T-helper 1 cell treated with Interleukin-12 subunit alpha and Interleukin-12 subunit beta and Interleukin-4 antibody, amounts not matched to agents 30 μg/mL and 1 μg/mL, for 36 hours (primary cell): ENCODE measurements around the gene ATOH7.
"Not testable (repeated sequence)": the region's sequence is repeated elsewhere in the genome, so short reads cannot be mapped to it uniquely, and the experiment has no call there.

Experiments used
- H3K27ac Mint-ChIP-seq: one replicate; pipeline ENCODE4 v1.8.0; 2021; ENCODE audit warnings: mild to moderate bottlenecking, mixed read lengths
- H3K27me3 Mint-ChIP-seq: one replicate; pipeline ENCODE4 v1.8.0; 2021; ENCODE audit warnings: low read depth, mixed read lengths
- H3K36me3 Mint-ChIP-seq: one replicate; pipeline ENCODE4 v1.8.0; 2021; ENCODE audit warnings: low read depth, mixed read lengths
- H3K4me1 Mint-ChIP-seq: one replicate; pipeline ENCODE4 v1.8.0; 2021; ENCODE audit warnings: low read depth, mixed read lengths
- H3K4me3 Mint-ChIP-seq: one replicate; pipeline ENCODE4 v1.8.0; 2021; ENCODE audit warnings: mild to moderate bottlenecking, moderate library complexity, mixed read lengths
- H3K9me3 Mint-ChIP-seq: one replicate; pipeline ENCODE4 v1.8.0; 2021; ENCODE audit warnings: mixed read lengths

The ATOH7 gene

GRCh38 chr10:68231817-68232251 is at the start of gene ATOH7:
Gene ATOH7, minus strand, starts transcription at chr10:68232113. Its CDS starts 436 bp downstream, at chr10:68231677.
- Mint-ChIP-seq H3K36me3 (no peaks in the 10 kb centered on the region), H3K9me3 (no peaks in the 10 kb centered on the region)

GRCh38 chr10:68280758-68281157 is 48.8 kb upstream of the ATOH7 start:
- peaks cover 18% of the 10 kb centered on the region for H3K9me3 Mint-ChIP-seq
- H3K27ac Mint-ChIP-seq = no peak overlapping the region
- no peaks in the 10 kb centered on the region for H3K36me3 Mint-ChIP-seq
- H3K4me3 Mint-ChIP-seq = no peak overlapping the region
- H3K4me1 Mint-ChIP-seq = peaks cover 3% of the 10 kb centered on the region
- no peaks in the 10 kb centered on the region for H3K27me3 Mint-ChIP-seq

More at GRCh38 chr10:68231817-68232251, at the start of gene ATOH7:
- Mint-ChIP-seq H3K4me3 (peak within 1 kb of the TSS; percentile 82), H3K27me3 (peaks cover 58% of the 10 kb centered on the region), H3K27ac (no peak within 1 kb of the TSS), H3K4me1 (peaks cover 10% of the 10 kb centered on the region)

GRCh38 chr10:68278906-68279753 is 47.2 kb upstream of the ATOH7 start:
- H3K9me3 Mint-ChIP-seq = peaks cover 18% of the 10 kb centered on the region
- not testable (repeated sequence) for H3K27me3 Mint-ChIP-seq, H3K36me3 Mint-ChIP-seq, H3K4me1 Mint-ChIP-seq, H3K27ac Mint-ChIP-seq, H3K4me3 Mint-ChIP-seq

GRCh38 chr10:68277814-68278213 is 45.9 kb upstream of the ATOH7 start:
- not testable (repeated sequence) for H3K36me3 Mint-ChIP-seq, H3K27ac Mint-ChIP-seq, H3K27me3 Mint-ChIP-seq, H3K4me3 Mint-ChIP-seq, H3K4me1 Mint-ChIP-seq
- H3K9me3 Mint-ChIP-seq = peaks cover 18% of the 10 kb centered on the region

GRCh38 chr10:68276224-68276623 is 44.3 kb upstream of the ATOH7 start:
- Mint-ChIP-seq H3K36me3 (no peaks in the 10 kb centered on the region), H3K4me1 (peaks cover 3% of the 10 kb centered on the region), H3K27me3 (no peaks in the 10 kb centered on the region), H3K4me3 (no peak overlapping the region), H3K27ac (no peak overlapping the region), H3K9me3 (peaks cover 18% of the 10 kb centered on the region)

- no peaks in the 10 kb centered on the region for H3K36me3 Mint-ChIP-seq
- H3K27ac Mint-ChIP-seq = no peak overlapping the region
- no peak overlapping the region for H3K4me3 Mint-ChIP-seq
- H3K9me3 Mint-ChIP-seq = peaks cover 18% of the 10 kb centered on the region
- H3K4me1 Mint-ChIP-seq = peaks cover 3% of the 10 kb centered on the region
- no peaks in the 10 kb centered on the region for H3K27me3 Mint-ChIP-seq
Measured at GRCh38 chr10:68275600-68276126, 43.8 kb upstream of the ATOH7 start.

- Mint-ChIP-seq H3K27me3 (no peaks in the 10 kb centered on the region), H3K27ac (no peak overlapping the region), H3K9me3 (peaks cover 10% of the 10 kb centered on the region), H3K4me1 (peaks cover 3% of the 10 kb centered on the region), H3K36me3 (no peaks in the 10 kb centered on the region), H3K4me3 (no peak overlapping the region)
Measured at GRCh38 chr10:68272833-68273232, 40.9 kb upstream of the ATOH7 start.

GRCh38 chr10:68271196-68271882 is 39.4 kb upstream of the ATOH7 start:
- no peaks in the 10 kb centered on the region for H3K36me3 Mint-ChIP-seq
- no peaks in the 10 kb centered on the region for H3K27me3 Mint-ChIP-seq
- H3K27ac Mint-ChIP-seq = no peak overlapping the region
- H3K4me1 Mint-ChIP-seq = peaks cover 2% of the 10 kb centered on the region
- H3K9me3 Mint-ChIP-seq = no peaks in the 10 kb centered on the region
- H3K4me3 Mint-ChIP-seq = no peak overlapping the region

GRCh38 chr10:68269562-68270290 is 37.8 kb upstream of the ATOH7 start:
- Mint-ChIP-seq H3K4me1 (no peaks in the 10 kb centered on the region), H3K27ac (no peak overlapping the region), H3K4me3 (no peak overlapping the region), H3K27me3 (no peaks in the 10 kb centered on the region), H3K9me3 (no peaks in the 10 kb centered on the region), H3K36me3 (no peaks in the 10 kb centered on the region)

- Mint-ChIP-seq H3K36me3 (peaks cover 1% of the 10 kb centered on the region), H3K9me3 (peaks cover 5% of the 10 kb centered on the region), H3K4me3 (no peak overlapping the region), H3K4me1 (no peaks in the 10 kb centered on the region), H3K27me3 (peaks cover 10% of the 10 kb centered on the region), H3K27ac (no peak overlapping the region)
Measured at GRCh38 chr10:68261132-68261856, 29.4 kb upstream of the ATOH7 start.

- Mint-ChIP-seq H3K4me1 (peaks cover 4% of the 10 kb centered on the region), H3K27ac (no peak overlapping the region), H3K36me3 (no peaks in the 10 kb centered on the region), H3K27me3 (peaks cover 8% of the 10 kb centered on the region), H3K9me3 (no peaks in the 10 kb centered on the region), H3K4me3 (no peak overlapping the region)
Measured at GRCh38 chr10:68253346-68253745, 21.4 kb upstream of the ATOH7 start.

- Mint-ChIP-seq H3K4me3 (no peak overlapping the region), H3K27ac (no peak overlapping the region), H3K36me3 (no peaks in the 10 kb centered on the region), H3K4me1 (peaks cover 4% of the 10 kb centered on the region), H3K9me3 (no peaks in the 10 kb centered on the region), H3K27me3 (peaks cover 11% of the 10 kb centered on the region)
Measured at GRCh38 chr10:68251625-68252495, 19.9 kb upstream of the ATOH7 start.

GRCh38 chr10:68251151-68251550 is 19.2 kb upstream of the ATOH7 start:
- Mint-ChIP-seq H3K36me3 (no peaks in the 10 kb centered on the region), H3K9me3 (no peaks in the 10 kb centered on the region), H3K27ac (no peak overlapping the region), H3K4me3 (no peak overlapping the region), H3K4me1 (peaks cover 4% of the 10 kb centered on the region), H3K27me3 (peaks cover 4% of the 10 kb centered on the region)
